H1 (cell line): ENCODE data around the gene TNP2. TPM values are rescaled to one million over a fixed set of nuclear protein-coding genes. Genes with fewer than 3 reads are reported as not detected.

Experiments
- ATF2 ChIP-seq: IDR thresholded peaks from 2 replicates; pipeline ENCODE4 v1.6.1; 2012; ENCODE audit warnings: low read length, inconsistent platforms
- KDM4A ChIP-seq: IDR thresholded peaks from one replicate; pipeline ENCODE4 v1.7.1; 2012; ENCODE audit warnings: low read depth, mild to moderate bottlenecking, moderate library complexity, low read length, inconsistent platforms; ENCODE audit not compliant: severe bottlenecking
- SP2 ChIP-seq: IDR thresholded peaks from 2 replicates; pipeline ENCODE4 v1.6.1; 2012; ENCODE audit warnings: mild to moderate bottlenecking, low read length, inconsistent platforms
- polyA plus RNA-seq, 7 experiments: library from polyadenylated mRNA; depleted of rRNA in 3 of 7; stranded (reverse) in 5 of 7; unstranded in 2 of 7; fragments of >200 nt in 5 of 7; fragments of 200-250 nt in 2 of 7; gene quantifications; 1 replicate in 5 of 7; 2 replicates in 1 of 7; 4 replicates in 1 of 7; pipeline versions ENCODE4 v1.2.1 to v1.2.3, GENCODE V29; 2011 to 2013; ENCODE audit warnings: missing spikeins in 2 of 7, mixed read lengths in 2 of 7
- total RNA-seq: library from RNA; stranded (reverse); fragmentation: NEBNext Ultra II Directional; extraction: Animal tissue kit (Norgen Biotek cat#: 25700); gene quantifications from 2 replicates; pipeline ENCODE4 v1.2.1, GENCODE V29; 2021
- TF ChIP-seq, protein P1 (sequence below), 3 experiments: IDR thresholded peaks; 1 replicate in 2 of 3; 2 replicates in 1 of 3; pipeline versions ENCODE4 v1.5.1 to v1.6.1; 2011; ENCODE audit warnings: low read length in 3 of 3, mild to moderate bottlenecking in 3 of 3, inconsistent platforms in 2 of 3, low read depth in 1 of 3, moderate library complexity in 1 of 3; ENCODE audit not compliant: insufficient read depth in 1 of 3; ENCODE audit errors: control extremely low read depth in 1 of 3

The TNP2 gene
- total and polyA plus RNA-seq, 2 of the 8 experiments (the other 6 are each of a cell fraction or from before 2014, with no cell fraction given): not detected

DNA sequence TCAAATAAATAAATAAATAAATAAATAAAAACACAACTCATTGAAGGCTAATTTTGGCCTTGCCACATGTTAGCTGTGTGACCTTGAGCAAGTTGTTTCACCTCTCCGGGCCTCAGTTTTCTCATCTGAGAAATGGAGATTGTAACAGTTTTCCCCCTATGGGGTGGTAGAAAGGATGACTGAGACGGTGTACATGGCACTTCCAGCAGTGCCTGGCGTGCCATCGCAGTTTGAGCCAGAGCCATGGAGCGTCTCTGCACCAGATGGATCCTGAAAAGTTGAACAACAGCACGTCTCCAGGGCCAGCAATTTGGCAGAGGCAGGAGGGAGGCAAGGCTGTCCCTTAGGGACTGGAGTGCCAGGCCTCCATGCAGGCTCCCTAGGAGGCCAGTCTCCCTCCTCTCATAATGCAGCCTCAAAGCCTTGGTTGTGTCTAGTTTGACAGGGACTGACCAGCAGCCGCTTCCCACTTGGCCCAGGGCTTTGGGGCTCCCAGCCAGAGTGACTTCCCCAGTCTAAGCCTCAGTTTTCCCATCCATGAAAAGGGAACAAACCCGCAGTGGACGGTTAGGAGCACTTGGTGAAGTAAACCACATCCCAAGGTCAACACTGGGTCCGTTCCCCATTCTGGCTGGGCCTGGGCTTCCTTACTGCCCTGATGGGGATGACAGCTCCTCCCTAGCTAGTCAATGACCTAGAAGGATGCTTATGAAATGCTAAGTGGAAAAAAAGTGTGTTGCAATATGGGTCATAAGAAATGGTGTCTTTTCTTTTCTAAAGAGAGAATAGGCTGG, 32.5 kb downstream of the TNP2 start (continued):
- TF ChIP-seq KDM4A: no peak
- TF ChIP-seq, protein P1, sequence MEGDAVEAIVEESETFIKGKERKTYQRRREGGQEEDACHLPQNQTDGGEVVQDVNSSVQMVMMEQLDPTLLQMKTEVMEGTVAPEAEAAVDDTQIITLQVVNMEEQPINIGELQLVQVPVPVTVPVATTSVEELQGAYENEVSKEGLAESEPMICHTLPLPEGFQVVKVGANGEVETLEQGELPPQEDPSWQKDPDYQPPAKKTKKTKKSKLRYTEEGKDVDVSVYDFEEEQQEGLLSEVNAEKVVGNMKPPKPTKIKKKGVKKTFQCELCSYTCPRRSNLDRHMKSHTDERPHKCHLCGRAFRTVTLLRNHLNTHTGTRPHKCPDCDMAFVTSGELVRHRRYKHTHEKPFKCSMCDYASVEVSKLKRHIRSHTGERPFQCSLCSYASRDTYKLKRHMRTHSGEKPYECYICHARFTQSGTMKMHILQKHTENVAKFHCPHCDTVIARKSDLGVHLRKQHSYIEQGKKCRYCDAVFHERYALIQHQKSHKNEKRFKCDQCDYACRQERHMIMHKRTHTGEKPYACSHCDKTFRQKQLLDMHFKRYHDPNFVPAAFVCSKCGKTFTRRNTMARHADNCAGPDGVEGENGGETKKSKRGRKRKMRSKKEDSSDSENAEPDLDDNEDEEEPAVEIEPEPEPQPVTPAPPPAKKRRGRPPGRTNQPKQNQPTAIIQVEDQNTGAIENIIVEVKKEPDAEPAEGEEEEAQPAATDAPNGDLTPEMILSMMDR (IDR thresholded peaks at IDR 0.05; ENCODE audit: control extremely low read depth in 1 of 3, insufficient read depth in 1 of 3, low read depth in 1 of 3, low read length in 3 of 3): no peak
- TF ChIP-seq SP2: no peak
- TF ChIP-seq ATF2: no peak
